WTC11 (cell line): ENCODE results near the gene AP5B1. TPM values are rescaled to one million over a fixed set of nuclear protein-coding genes. Genes with fewer than 3 reads are reported as not detected.

Experiments
- ATAC-seq: fragments of 200-7000 bp; cut with Tn5 transposase; 2 replicates; pipeline ENCODE4 v1.10.0; 2021; ENCODE audit warnings: mild to moderate bottlenecking, moderate library complexity
- CTCF ChIA-PET: fragments of 300-600 bp; sonication (Branson Sonifier 250); formaldehyde crosslinking; loops from one replicate; lab custom pipeline; 2021; ENCODE audit warnings: antibody characterized with exemption; lab: Charles Lee
- POLR2A ChIA-PET: fragments of 350-600 bp; sonication (Branson Sonifier 250); formaldehyde crosslinking; loops from one replicate; lab custom pipeline; 2021; ENCODE audit warnings: antibody characterized with exemption; lab: Charles Lee
- DNase-seq: peaks from one replicate; pipeline ENCODE4 v3.0.0; 2021; ENCODE audit warnings: low spot score
- H3K27ac Mint-ChIP-seq: 2 replicates; pipeline ENCODE4 v1.8.0; 2021; ENCODE audit warnings: mixed read lengths
- H3K27me3 Mint-ChIP-seq: 2 replicates; pipeline ENCODE4 v1.8.0; 2021; ENCODE audit warnings: low read depth, mild to moderate bottlenecking, moderate library complexity, mixed read lengths
- H3K36me3 Mint-ChIP-seq: 2 replicates; pipeline ENCODE4 v1.8.0; 2021; ENCODE audit warnings: mixed read lengths
- H3K4me1 Mint-ChIP-seq: 2 replicates; pipeline ENCODE4 v1.8.0; 2022; ENCODE audit warnings: mixed read lengths
- H3K4me3 Mint-ChIP-seq: 2 replicates; pipeline ENCODE4 v1.8.0; 2021; ENCODE audit warnings: mild to moderate bottlenecking, moderate library complexity, mixed read lengths
- H3K9me3 Mint-ChIP-seq: 2 replicates; pipeline ENCODE4 v1.8.0; 2021; ENCODE audit warnings: mixed read lengths
- CBFB ChIP-seq: sonication (generic); formaldehyde crosslinking; IDR thresholded peaks from 2 replicates; pipeline ENCODE4 v1.8.1; 2022; ENCODE audit warnings: mild to moderate bottlenecking, low read depth, missing genetic modification reagents
- CREB1 ChIP-seq: sonication (generic); formaldehyde crosslinking; IDR thresholded peaks from 2 replicates; pipeline ENCODE4 v1.8.0; 2023; ENCODE audit warnings: mild to moderate bottlenecking, missing genetic modification reagents
- CREM ChIP-seq: sonication (generic); formaldehyde crosslinking; IDR thresholded peaks from 2 replicates; pipeline ENCODE4 v1.8.1; 2022; ENCODE audit warnings: mild to moderate bottlenecking, missing genetic modification reagents, moderate library complexity
- ESRRA ChIP-seq: sonication (generic); formaldehyde crosslinking; IDR thresholded peaks from 2 replicates; pipeline ENCODE4 v1.8.1; 2022; ENCODE audit warnings: mild to moderate bottlenecking, missing genetic modification reagents, borderline replicate concordance
- FOXJ3 ChIP-seq: sonication (generic); formaldehyde crosslinking; IDR thresholded peaks from 2 replicates; pipeline ENCODE4 v1.9.0; 2021; ENCODE audit warnings: missing genetic modification reagents, mild to moderate bottlenecking, borderline replicate concordance
- GRHL2 ChIP-seq: fragments of 250-450 bp; sonication (Bioruptor Pico); IDR thresholded peaks from 2 replicates; pipeline ENCODE4 v1.8.0; 2022; ENCODE audit warnings: mild to moderate bottlenecking, moderate library complexity; ENCODE audit not compliant: insufficient replicate concordance, severe bottlenecking
- GTF2I ChIP-seq: fragments of 250-450 bp; sonication (Bioruptor Pico); conservative IDR thresholded peaks from 2 replicates; pipeline ENCODE4 v1.4.0; 2021; ENCODE audit warnings: mild to moderate bottlenecking
- KAT7 ChIP-seq: sonication (generic); formaldehyde crosslinking; IDR thresholded peaks from 2 replicates; pipeline ENCODE4 v1.8.1; 2023; ENCODE audit warnings: missing genetic modification reagents, mild to moderate bottlenecking, borderline replicate concordance
- OVOL2 ChIP-seq: fragments of 250-450 bp; sonication (Bioruptor Pico); IDR thresholded peaks from 2 replicates; pipeline ENCODE4 v1.9.0; 2021; ENCODE audit warnings: mild to moderate bottlenecking, borderline replicate concordance
- SOX15 ChIP-seq: fragments of 250-450 bp; sonication (Bioruptor Pico); IDR thresholded peaks from 2 replicates; pipeline ENCODE4 v1.9.0; 2021; ENCODE audit warnings: mild to moderate bottlenecking
- ZNF121 ChIP-seq: sonication (generic); formaldehyde crosslinking; IDR thresholded peaks from 2 replicates; pipeline ENCODE4 v1.8.0; 2023; ENCODE audit warnings: missing genetic modification reagents
- ZNF138 ChIP-seq: sonication (generic); formaldehyde crosslinking; conservative IDR thresholded peaks from 2 replicates; pipeline ENCODE4 v1.8.1; 2022; ENCODE audit warnings: mild to moderate bottlenecking, moderate library complexity, missing genetic modification reagents
- ZNF416 ChIP-seq: fragments of 250-450 bp; sonication (Bioruptor Pico); IDR thresholded peaks from 2 replicates; pipeline ENCODE4 v1.9.0; 2021; ENCODE audit warnings: mild to moderate bottlenecking, inconsistent platforms
- ZNF423 ChIP-seq: fragments of 250-450 bp; sonication (Bioruptor Pico); IDR thresholded peaks from 2 replicates; pipeline ENCODE4 v2.1.2; 2022; ENCODE audit warnings: mild to moderate bottlenecking, moderate library complexity
- total RNA-seq: library from RNA; stranded (reverse); gene quantifications from 3 replicates; pipeline ENCODE4 v1.2.3, GENCODE V29; 2021
- TF ChIP-seq, protein P1 (sequence below): sonication (generic); formaldehyde crosslinking; IDR thresholded peaks from 2 replicates; pipeline ENCODE4 v1.8.0; 2022; ENCODE audit warnings: missing genetic modification reagents
- TF ChIP-seq, protein P2 (sequence below): sonication (generic); formaldehyde crosslinking; IDR thresholded peaks from 2 replicates; pipeline ENCODE4 v1.8.0; 2022; ENCODE audit warnings: mild to moderate bottlenecking, missing genetic modification reagents
- TF ChIP-seq, protein P3 (sequence below): sonication (generic); formaldehyde crosslinking; IDR thresholded peaks from 2 replicates; pipeline ENCODE4 v1.8.1; 2022; ENCODE audit warnings: mild to moderate bottlenecking, missing genetic modification reagents, moderate library complexity, borderline replicate concordance
- TF ChIP-seq, protein P4 (sequence below): sonication (generic); formaldehyde crosslinking; IDR thresholded peaks from 2 replicates; pipeline ENCODE4 v1.8.1; 2022; ENCODE audit warnings: low read depth, mild to moderate bottlenecking, moderate library complexity, missing genetic modification reagents, borderline replicate concordance
- TF ChIP-seq, protein P5 (sequence below): sonication (generic); formaldehyde crosslinking; IDR thresholded peaks from 2 replicates; pipeline ENCODE4 v1.8.1; 2022; ENCODE audit warnings: missing genetic modification reagents, borderline replicate concordance
- TF ChIP-seq, protein P6 (sequence below): sonication (generic); formaldehyde crosslinking; IDR thresholded peaks from 2 replicates; pipeline ENCODE4 v1.8.0; 2023; ENCODE audit warnings: missing genetic modification reagents

The AP5B1 gene
- total RNA-seq, 1 experiment from 2014 or later: 17.2 TPM

DNA sequence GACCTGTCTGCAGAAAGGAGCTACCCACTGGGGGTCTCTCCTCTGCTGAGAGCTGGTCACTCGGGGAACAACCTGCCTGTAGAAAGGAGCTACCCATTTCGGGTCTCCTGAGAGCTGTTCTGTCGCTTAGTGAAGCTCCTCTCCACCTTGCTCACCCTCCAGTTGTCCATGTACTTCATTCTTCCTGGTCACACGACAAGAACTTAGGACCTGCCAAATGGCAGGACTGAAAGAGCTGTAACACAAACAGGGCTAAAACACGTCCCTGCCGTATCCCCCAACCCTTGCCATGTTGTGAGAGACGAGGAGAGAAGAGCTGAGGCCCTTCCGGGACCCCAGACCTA lies 36.1 kb downstream of the AP5B1 start:
- CTCF ChIA-PET: interaction anchor here (0.6 to 2.4 kb wide), 34 partner anchors 8 to 1642 kb away, joined by 3 to 41 read pairs (median 6); partner anchors contain the start of genes AP5B1, CCDC85B, FIBP and KAT5
- H3K4me3 Mint-ChIP-seq: no peak overlapping the region
- POLR2A ChIA-PET: interaction anchor here (1.6 kb wide), 1 partner anchor 115 kb away, joined by 3 read pairs; no protein-coding TSS in a partner anchor
- H3K27ac Mint-ChIP-seq: no peak overlapping the region
- ATAC-seq (no peak), DNase-seq (no peak)
- peaks cover 42% of the 10 kb centered on the region for H3K27me3 Mint-ChIP-seq
- H3K9me3 Mint-ChIP-seq: peaks cover 14% of the 10 kb centered on the region; the same call in 1 of the 2 replicates
- H3K4me1 Mint-ChIP-seq: no peaks in the 10 kb centered on the region
- TF ChIP-seq, protein P1, sequence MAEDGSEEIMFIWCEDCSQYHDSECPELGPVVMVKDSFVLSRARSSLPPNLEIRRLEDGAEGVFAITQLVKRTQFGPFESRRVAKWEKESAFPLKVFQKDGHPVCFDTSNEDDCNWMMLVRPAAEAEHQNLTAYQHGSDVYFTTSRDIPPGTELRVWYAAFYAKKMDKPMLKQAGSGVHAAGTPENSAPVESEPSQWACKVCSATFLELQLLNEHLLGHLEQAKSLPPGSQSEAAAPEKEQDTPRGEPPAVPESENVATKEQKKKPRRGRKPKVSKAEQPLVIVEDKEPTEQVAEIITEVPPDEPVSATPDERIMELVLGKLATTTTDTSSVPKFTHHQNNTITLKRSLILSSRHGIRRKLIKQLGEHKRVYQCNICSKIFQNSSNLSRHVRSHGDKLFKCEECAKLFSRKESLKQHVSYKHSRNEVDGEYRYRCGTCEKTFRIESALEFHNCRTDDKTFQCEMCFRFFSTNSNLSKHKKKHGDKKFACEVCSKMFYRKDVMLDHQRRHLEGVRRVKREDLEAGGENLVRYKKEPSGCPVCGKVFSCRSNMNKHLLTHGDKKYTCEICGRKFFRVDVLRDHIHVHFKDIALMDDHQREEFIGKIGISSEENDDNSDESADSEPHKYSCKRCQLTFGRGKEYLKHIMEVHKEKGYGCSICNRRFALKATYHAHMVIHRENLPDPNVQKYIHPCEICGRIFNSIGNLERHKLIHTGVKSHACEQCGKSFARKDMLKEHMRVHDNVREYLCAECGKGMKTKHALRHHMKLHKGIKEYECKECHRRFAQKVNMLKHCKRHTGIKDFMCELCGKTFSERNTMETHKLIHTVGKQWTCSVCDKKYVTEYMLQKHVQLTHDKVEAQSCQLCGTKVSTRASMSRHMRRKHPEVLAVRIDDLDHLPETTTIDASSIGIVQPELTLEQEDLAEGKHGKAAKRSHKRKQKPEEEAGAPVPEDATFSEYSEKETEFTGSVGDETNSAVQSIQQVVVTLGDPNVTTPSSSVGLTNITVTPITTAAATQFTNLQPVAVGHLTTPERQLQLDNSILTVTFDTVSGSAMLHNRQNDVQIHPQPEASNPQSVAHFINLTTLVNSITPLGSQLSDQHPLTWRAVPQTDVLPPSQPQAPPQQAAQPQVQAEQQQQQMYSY: no peak
- TF ChIP-seq CBFB: no peak
- TF ChIP-seq SOX15 (CRISPR knock-in tag): no peak
- TF ChIP-seq, protein P2, sequence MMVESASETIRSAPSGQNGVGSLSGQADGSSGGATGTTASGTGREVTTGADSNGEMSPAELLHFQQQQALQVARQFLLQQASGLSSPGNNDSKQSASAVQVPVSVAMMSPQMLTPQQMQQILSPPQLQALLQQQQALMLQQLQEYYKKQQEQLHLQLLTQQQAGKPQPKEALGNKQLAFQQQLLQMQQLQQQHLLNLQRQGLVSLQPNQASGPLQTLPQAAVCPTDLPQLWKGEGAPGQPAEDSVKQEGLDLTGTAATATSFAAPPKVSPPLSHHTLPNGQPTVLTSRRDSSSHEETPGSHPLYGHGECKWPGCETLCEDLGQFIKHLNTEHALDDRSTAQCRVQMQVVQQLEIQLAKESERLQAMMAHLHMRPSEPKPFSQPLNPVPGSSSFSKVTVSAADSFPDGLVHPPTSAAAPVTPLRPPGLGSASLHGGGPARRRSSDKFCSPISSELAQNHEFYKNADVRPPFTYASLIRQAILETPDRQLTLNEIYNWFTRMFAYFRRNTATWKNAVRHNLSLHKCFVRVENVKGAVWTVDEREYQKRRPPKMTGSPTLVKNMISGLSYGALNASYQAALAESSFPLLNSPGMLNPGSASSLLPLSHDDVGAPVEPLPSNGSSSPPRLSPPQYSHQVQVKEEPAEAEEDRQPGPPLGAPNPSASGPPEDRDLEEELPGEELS (CRISPR knock-in tag): no peak
- TF ChIP-seq, protein P3, sequence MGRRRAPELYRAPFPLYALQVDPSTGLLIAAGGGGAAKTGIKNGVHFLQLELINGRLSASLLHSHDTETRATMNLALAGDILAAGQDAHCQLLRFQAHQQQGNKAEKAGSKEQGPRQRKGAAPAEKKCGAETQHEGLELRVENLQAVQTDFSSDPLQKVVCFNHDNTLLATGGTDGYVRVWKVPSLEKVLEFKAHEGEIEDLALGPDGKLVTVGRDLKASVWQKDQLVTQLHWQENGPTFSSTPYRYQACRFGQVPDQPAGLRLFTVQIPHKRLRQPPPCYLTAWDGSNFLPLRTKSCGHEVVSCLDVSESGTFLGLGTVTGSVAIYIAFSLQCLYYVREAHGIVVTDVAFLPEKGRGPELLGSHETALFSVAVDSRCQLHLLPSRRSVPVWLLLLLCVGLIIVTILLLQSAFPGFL: no peak
- TF ChIP-seq ZNF423 (CRISPR knock-in tag): no peak
- TF ChIP-seq, protein P4, sequence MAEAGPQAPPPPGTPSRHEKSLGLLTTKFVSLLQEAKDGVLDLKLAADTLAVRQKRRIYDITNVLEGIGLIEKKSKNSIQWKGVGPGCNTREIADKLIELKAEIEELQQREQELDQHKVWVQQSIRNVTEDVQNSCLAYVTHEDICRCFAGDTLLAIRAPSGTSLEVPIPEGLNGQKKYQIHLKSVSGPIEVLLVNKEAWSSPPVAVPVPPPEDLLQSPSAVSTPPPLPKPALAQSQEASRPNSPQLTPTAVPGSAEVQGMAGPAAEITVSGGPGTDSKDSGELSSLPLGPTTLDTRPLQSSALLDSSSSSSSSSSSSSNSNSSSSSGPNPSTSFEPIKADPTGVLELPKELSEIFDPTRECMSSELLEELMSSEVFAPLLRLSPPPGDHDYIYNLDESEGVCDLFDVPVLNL: no peak
- TF ChIP-seq, protein P5, sequence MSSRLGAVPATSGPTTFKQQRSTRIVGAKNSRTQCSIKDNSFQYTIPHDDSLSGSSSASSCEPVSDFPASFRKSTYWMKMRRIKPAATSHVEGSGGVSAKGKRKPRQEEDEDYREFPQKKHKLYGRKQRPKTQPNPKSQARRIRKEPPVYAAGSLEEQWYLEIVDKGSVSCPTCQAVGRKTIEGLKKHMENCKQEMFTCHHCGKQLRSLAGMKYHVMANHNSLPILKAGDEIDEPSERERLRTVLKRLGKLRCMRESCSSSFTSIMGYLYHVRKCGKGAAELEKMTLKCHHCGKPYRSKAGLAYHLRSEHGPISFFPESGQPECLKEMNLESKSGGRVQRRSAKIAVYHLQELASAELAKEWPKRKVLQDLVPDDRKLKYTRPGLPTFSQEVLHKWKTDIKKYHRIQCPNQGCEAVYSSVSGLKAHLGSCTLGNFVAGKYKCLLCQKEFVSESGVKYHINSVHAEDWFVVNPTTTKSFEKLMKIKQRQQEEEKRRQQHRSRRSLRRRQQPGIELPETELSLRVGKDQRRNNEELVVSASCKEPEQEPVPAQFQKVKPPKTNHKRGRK (CRISPR knock-in tag): no peak
- no peak for TF ChIP-seq ZNF121 (CRISPR knock-in tag)
- TF ChIP-seq GRHL2: no peak
- no peak for TF ChIP-seq CREB1 (CRISPR knock-in tag)
- TF ChIP-seq KAT7 (CRISPR knock-in tag): no peak
- no peak for TF ChIP-seq ZNF138 (CRISPR knock-in tag)
- no peak for TF ChIP-seq OVOL2 (CRISPR knock-in tag)
- TF ChIP-seq CREM: no peak
- no peak for TF ChIP-seq GTF2I (CRISPR knock-in tag)
- no peak for TF ChIP-seq FOXJ3 (CRISPR knock-in tag)
- no peak for TF ChIP-seq ESRRA (CRISPR knock-in tag)
- no peak for TF ChIP-seq ZNF416 (CRISPR knock-in tag)
- TF ChIP-seq, protein P6, sequence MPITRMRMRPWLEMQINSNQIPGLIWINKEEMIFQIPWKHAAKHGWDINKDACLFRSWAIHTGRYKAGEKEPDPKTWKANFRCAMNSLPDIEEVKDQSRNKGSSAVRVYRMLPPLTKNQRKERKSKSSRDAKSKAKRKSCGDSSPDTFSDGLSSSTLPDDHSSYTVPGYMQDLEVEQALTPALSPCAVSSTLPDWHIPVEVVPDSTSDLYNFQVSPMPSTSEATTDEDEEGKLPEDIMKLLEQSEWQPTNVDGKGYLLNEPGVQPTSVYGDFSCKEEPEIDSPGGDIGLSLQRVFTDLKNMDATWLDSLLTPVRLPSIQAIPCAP (CRISPR knock-in tag): no peak
- TF ChIP-seq, all 79 proteins: peak for 0
- no peaks in the 10 kb centered on the region for H3K36me3 Mint-ChIP-seq
